SK-N-MC (cell line): ENCODE results near the gene MARCHF10.
"Not testable (repeated sequence)": the region's sequence is repeated elsewhere in the genome, so short reads cannot be mapped to it uniquely, and the experiment has no call there.

Source experiments
- EZH2 ChIP-seq: fragments of 200-600 bp; sonication (generic); IDR thresholded peaks from one replicate; pipeline ENCODE4 v1.6.1; 2017; ENCODE audit warnings: antibody characterized with exemption
- FOXP2 ChIP-seq: optimal IDR thresholded peaks from 2 replicates; pipeline ENCODE3; 2011; ENCODE audit warnings: mild to moderate bottlenecking, moderate library complexity; ENCODE audit not compliant: insufficient read depth; ENCODE audit errors: extremely low read length, control extremely low read depth
- POLR2AphosphoS5 ChIP-seq: IDR thresholded peaks from 2 replicates; pipeline ENCODE4 v1.6.1; 2012; ENCODE audit warnings: mild to moderate bottlenecking, low read depth, low read length, borderline replicate concordance

- TF ChIP-seq POLR2AphosphoS5, FOXP2, EZH2: not testable (repeated sequence)
Observed at GRCh38 chr17:62849591-62850415, 41.7 kb upstream of the MARCHF10 start.
